ENCODE results near the gene LGR5. TPM values are rescaled to one million over a fixed set of nuclear protein-coding genes. Genes with fewer than 3 reads are reported as not detected.
A peak's percentile ranks its signal among the peaks of the same experiment; 100 is the strongest.

LGR5 gene
- total RNA-seq, 4 donors from 2014 or later = 5.1 to 19.8 (median 17.6) TPM

DNA sequence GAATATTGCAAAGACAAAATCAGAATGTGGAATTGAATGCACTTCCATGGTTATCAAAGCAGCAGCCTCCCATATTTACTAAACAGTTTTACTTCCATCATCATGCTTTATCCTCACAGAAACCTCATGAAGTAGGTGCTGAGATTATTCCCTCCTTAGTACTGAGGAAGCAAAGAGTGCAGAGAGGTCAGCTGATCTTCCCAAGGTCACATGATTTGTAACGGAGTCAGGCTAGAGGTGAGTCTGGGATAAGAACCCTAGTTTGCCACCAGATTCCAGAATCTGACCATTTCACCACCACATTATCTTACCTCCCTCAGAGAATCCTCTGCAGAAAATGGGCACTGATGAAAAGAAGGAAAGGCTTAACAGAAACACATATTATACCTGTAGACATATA is 102.0 kb downstream of the LGR5 start:
- no peaks in the 10 kb centered on the region for H3K4me1 ChIP-seq
- H3K27ac ChIP-seq = no peak overlapping the region
- no peaks in the 10 kb centered on the region for H3K9me3 ChIP-seq
- DNase-seq = no peak
- no peaks in the 10 kb centered on the region for H3K27me3 ChIP-seq
- no peaks in the 10 kb centered on the region for H3K36me3 ChIP-seq
- TF ChIP-seq, protein P1, sequence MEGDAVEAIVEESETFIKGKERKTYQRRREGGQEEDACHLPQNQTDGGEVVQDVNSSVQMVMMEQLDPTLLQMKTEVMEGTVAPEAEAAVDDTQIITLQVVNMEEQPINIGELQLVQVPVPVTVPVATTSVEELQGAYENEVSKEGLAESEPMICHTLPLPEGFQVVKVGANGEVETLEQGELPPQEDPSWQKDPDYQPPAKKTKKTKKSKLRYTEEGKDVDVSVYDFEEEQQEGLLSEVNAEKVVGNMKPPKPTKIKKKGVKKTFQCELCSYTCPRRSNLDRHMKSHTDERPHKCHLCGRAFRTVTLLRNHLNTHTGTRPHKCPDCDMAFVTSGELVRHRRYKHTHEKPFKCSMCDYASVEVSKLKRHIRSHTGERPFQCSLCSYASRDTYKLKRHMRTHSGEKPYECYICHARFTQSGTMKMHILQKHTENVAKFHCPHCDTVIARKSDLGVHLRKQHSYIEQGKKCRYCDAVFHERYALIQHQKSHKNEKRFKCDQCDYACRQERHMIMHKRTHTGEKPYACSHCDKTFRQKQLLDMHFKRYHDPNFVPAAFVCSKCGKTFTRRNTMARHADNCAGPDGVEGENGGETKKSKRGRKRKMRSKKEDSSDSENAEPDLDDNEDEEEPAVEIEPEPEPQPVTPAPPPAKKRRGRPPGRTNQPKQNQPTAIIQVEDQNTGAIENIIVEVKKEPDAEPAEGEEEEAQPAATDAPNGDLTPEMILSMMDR (IDR thresholded peaks at IDR 0.05) = no peak
- no peak for TF ChIP-seq POLR2A (IDR thresholded peaks at IDR 0.05)
- no peak overlapping the region for H3K4me3 ChIP-seq

DNA sequence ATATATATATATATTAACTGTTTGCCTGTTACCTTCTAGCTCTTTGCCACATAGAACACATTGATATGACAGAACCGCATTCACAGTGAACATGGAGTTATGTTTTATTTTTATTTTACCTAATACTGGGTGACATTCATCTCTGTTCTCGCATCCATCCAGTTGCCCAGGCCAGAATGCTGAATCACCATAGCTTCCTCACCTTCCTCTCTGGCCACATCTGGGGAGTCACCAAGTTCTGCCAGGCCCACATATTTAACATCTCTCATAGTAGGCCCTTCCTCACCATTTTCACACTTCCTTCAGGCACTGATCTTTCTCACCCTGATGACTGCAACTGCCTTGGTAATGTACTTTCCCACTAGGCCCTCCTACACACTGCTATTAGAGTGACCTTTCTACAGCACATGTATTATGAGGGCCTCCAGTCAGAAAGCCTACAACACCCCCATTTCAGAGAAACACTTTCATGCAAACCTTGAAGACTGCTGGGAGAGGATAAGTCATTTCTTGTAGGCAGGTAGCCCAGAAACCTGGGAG is 106.8 kb downstream of the LGR5 start:
- H3K9me3 ChIP-seq = no peaks in the 10 kb centered on the region
- no peaks in the 10 kb centered on the region for H3K4me1 ChIP-seq
- H3K36me3 ChIP-seq = no peaks in the 10 kb centered on the region
- H3K27me3 ChIP-seq = no peaks in the 10 kb centered on the region
- no peak for DNase-seq
- H3K27ac ChIP-seq = no peak overlapping the region
- H3K4me3 ChIP-seq = no peak overlapping the region
- no peak for TF ChIP-seq POLR2A (IDR thresholded peaks at IDR 0.05)
- TF ChIP-seq, protein P1 (IDR thresholded peaks at IDR 0.05) = no peak

DNA sequence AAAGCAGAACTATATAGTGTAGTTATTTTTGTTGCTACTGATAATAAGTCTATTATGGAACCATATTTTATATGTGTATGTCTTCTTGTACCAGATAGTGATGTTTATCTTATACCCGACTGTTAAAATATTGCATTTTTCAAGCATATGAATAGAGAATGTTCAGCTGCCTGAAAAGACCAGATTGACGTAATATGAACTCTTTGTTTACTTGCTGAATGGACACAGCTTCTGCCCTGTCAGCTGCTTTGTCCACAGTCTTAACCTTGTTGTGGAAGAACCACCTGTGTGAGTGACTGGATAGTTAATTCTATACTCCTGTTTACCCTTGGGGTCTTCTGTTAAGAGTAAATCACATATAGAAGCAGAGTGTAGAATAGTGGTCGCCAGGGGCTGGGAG is 109.3 kb downstream of the LGR5 start:
- H3K36me3 ChIP-seq = no peaks in the 10 kb centered on the region
- no peak for DNase-seq
- H3K27me3 ChIP-seq = no peaks in the 10 kb centered on the region
- TF ChIP-seq, protein P1 (IDR thresholded peaks at IDR 0.05) = no peak
- TF ChIP-seq POLR2A (IDR thresholded peaks at IDR 0.05) = no peak
- H3K9me3 ChIP-seq = no peaks in the 10 kb centered on the region
- H3K27ac ChIP-seq = no peak overlapping the region
- no peaks in the 10 kb centered on the region for H3K4me1 ChIP-seq
- H3K4me3 ChIP-seq = no peak overlapping the region

DNA sequence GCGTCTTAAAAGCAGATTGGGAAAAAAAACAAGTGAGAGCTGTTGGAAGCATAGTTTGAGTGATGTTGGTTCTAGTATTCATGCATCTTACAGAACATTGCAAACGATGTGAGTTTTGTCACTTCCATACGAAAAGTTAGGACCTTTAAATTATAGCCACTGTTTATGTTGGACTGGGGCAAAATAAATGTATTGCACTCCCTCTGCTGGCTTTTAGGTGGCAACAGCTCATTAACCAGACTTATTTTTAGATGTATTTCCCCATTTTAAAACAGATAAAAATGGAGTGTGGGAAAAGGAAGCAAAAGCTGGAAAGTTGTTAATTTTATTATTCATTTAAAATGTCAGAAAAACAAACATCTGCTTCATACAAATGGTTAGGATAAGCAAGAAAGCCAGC is 111.9 kb downstream of the LGR5 start:
- Histone ChIP-seq H3K4me3 (no peak overlapping the region), H3K27ac (no peak overlapping the region), H3K36me3 (no peaks in the 10 kb centered on the region), H3K27me3 (no peaks in the 10 kb centered on the region), H3K9me3 (no peaks in the 10 kb centered on the region), H3K4me1 (no peaks in the 10 kb centered on the region)
- TF ChIP-seq, protein P1 (IDR thresholded peaks at IDR 0.05) = peak in 4 of 6 experiments; percentile 11 to 49 (median 40)
- TF ChIP-seq POLR2A (IDR thresholded peaks at IDR 0.05) = no peak
- no peak for DNase-seq

DNA sequence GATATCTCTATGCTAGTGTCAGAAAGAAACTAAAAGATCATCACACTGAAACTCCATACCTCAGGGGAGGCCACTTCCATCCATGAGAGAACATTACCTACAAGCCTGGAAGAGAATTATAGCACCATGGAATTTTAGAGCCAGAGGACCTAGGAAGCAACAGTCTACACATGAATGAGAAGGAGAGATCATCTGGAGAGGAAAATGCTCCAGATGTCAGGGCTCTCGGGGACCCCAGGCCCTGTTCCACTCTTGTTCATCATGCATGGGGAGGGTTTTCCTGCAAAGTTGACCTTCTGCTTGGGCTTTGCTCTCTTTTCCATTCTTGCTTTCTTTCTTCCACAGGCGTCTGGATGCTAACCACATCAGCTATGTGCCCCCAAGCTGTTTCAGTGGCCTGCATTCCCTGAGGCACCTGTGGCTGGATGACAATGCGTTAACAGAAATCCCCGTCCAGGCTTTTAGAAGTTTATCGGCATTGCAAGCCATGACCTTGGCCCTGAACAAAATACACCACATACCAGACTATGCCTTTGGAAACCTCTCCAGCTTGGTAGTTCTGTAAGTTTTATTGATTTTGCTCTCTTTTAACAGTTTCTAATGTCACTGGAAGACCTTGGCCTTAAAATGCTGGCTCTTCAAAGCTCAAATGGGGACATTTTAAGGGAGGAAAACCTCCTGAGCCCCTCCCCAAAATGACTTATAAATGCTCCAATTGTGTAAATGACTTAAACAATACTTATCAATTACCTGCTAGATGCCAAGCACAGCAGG is 113.3 kb downstream of the LGR5 start:
- no peak overlapping the region for H3K27ac ChIP-seq
- H3K36me3 ChIP-seq = no peaks in the 10 kb centered on the region
- TF ChIP-seq POLR2A (IDR thresholded peaks at IDR 0.05) = no peak
- TF ChIP-seq, protein P1 (IDR thresholded peaks at IDR 0.05) = no peak
- H3K9me3 ChIP-seq = no peaks in the 10 kb centered on the region
- H3K4me1 ChIP-seq = no peaks in the 10 kb centered on the region
- no peak for DNase-seq
- no peaks in the 10 kb centered on the region for H3K27me3 ChIP-seq
- H3K4me3 ChIP-seq = no peak overlapping the region

Measured in Peyer's patch (tissue), 4 donors.